Transverse colon (tissue), 4 donors: Measurements from ENCODE around the gene STAC3. TPM values are rescaled to one million over a fixed set of nuclear protein-coding genes. Genes with fewer than 3 reads are reported as not detected.

Experiments
- DNase-seq: peaks from one replicate; pipeline ENCODE4 v3.0.0-alpha.2; 2019
- H3K27ac ChIP-seq, 4 donors: fragments of 200-600 bp; sonication (generic); 2 replicates each; pipeline ENCODE4 v1.5.1; 2016 to 2018; ENCODE audit warnings: inconsistent platforms in 4 of 4
- H3K27me3 ChIP-seq: fragments of 200-600 bp; sonication (generic); 2 replicates; pipeline ENCODE4 v1.5.1; 2017; ENCODE audit warnings: inconsistent platforms
- H3K36me3 ChIP-seq, 4 donors: fragments of 200-600 bp; sonication (generic); 2 replicates each; pipeline ENCODE4 v1.5.1; 2017 to 2019; ENCODE audit warnings: inconsistent platforms in 4 of 4
- H3K4me1 ChIP-seq, 4 donors: fragments of 200-600 bp; sonication (generic); 2 replicates each; pipeline ENCODE4 v1.5.1; 2017 to 2020; ENCODE audit warnings: inconsistent platforms in 4 of 4
- H3K4me3 ChIP-seq, 4 donors: fragments of 200-600 bp; sonication (generic); 1 replicate in 1 of 4; 2 replicates in 3 of 4; pipeline versions ENCODE4 v1.5.1 to v1.6.1; 2017 to 2019; ENCODE audit warnings: inconsistent platforms in 4 of 4
- H3K9me3 ChIP-seq, 2 donors: fragments of 200-600 bp; sonication (generic); 2 replicates each; pipeline ENCODE4 v1.5.1; 2017 to 2019; ENCODE audit warnings: inconsistent platforms in 2 of 2
- CTCF ChIP-seq, 5 experiments: fragments of 200-600 bp in 3 of 5; fragments of 450-650 bp in 2 of 5; sonication (generic) in 3 of 5; IDR thresholded peaks; 1 replicate in 2 of 5; 2 replicates in 3 of 5; pipeline ENCODE4 v1.5.1; 2016 to 2017; ENCODE audit warnings: antibody characterized with exemption in 5 of 5, inconsistent platforms in 3 of 5, mild to moderate bottlenecking in 2 of 5, moderate library complexity in 1 of 5
- EP300 ChIP-seq: sonication (generic); formaldehyde crosslinking; IDR thresholded peaks from one replicate; pipeline ENCODE4 v1.6.1; 2017; ENCODE audit warnings: antibody characterized with exemption, low read depth
- POLR2A ChIP-seq: fragments of 450-650 bp; IDR thresholded peaks from one replicate; pipeline ENCODE4 v1.6.1; 2016; ENCODE audit warnings: antibody characterized with exemption, mild to moderate bottlenecking, moderate library complexity
- POLR2AphosphoS5 ChIP-seq, 3 donors: sonication (generic); formaldehyde crosslinking; IDR thresholded peaks; one replicate each; pipeline ENCODE4 v1.6.1; 2016; ENCODE audit warnings: antibody characterized with exemption in 3 of 3
- WGBS, 2 donors: methylation state at CpG; one replicate each; pipeline ENCODE4 v1.1.5; 2018; ENCODE audit warnings: low coverage in 1 of 2; 5-methylcytosine and 5-hydroxymethylcytosine counted together
- in situ Hi-C, 4 donors: fragments of 200-750 bp; cut with MboI; loops; one replicate each; pipeline versions ENCODE4 v1.15.0 to v1.15.1; 2017; ENCODE audit warnings: low sequenced_read_pairs in 3 of 4, low pct_ligation_motif_present in 1 of 4, low pct_unique_long_range_greater_than_20kb in 1 of 4
- intact Hi-C: fragments of 100-400 bp; cut with DNase I; formaldehyde crosslinking; loops from one replicate; pipeline ENCODE4 v1.15.1; 2023; ENCODE audit warnings: low total_unique reads
- total RNA-seq, 4 donors: library from RNA; depleted of rRNA; stranded (reverse); fragments of >200 nt; gene quantifications; one replicate each; pipeline ENCODE4 v1.1.0, GENCODE V29; 2016

STAC3 gene
- total RNA-seq, 4 donors from 2014 or later, result 1.8 to 3.3 (median 1.9) TPM

GRCh38 chr12:57234571-57235016, 16.4 kb downstream of the STAC3 start:
- no peak overlapping the region for H3K4me3 ChIP-seq
- in situ Hi-C loops, result no loop called here
- intact Hi-C loops, result no loop called here
- H3K4me1 ChIP-seq, result peaks cover 19 to 33% (median 29%) of the 10 kb centered on the region in 4 donors
- H3K9me3 ChIP-seq, result no peaks in the 10 kb centered on the region
- no peak overlapping the region for H3K27ac ChIP-seq
- peaks cover 0 to 16% (median 0%) of the 10 kb centered on the region in 4 donors for H3K36me3 ChIP-seq
- WGBS, 2 donors, result 84 to 100% methylated on average over 2 to 10 of the region's 10 CpGs
- no peak for TF ChIP-seq POLR2AphosphoS5 (IDR thresholded peaks at IDR 0.05)
- TF ChIP-seq EP300, result no peak
- no peak for TF ChIP-seq POLR2A
- TF ChIP-seq CTCF (IDR thresholded peaks at IDR 0.05), result no peak
- no peak for DNase-seq
- peaks cover 43% of the 10 kb centered on the region for H3K27me3 ChIP-seq

GRCh38 chr12:57234233-57234570, 16.8 kb downstream of the STAC3 start:
- in situ Hi-C loops, result no loop called here
- Histone ChIP-seq H3K27me3 (peaks cover 40% of the 10 kb centered on the region), H3K36me3 (peaks cover 0 to 16% (median 0%) of the 10 kb centered on the region in 4 donors), H3K4me3 (no peak overlapping the region), H3K4me1 (peaks cover 19 to 31% (median 26%) of the 10 kb centered on the region in 4 donors), H3K9me3 (no peaks in the 10 kb centered on the region), H3K27ac (no peak overlapping the region)
- no peak for DNase-seq
- intact Hi-C loops, result no loop called here
- WGBS, 2 donors, result 71 to 87% methylated on average over 3 of the region's 3 CpGs
- no peak for TF ChIP-seq POLR2AphosphoS5 (IDR thresholded peaks at IDR 0.05)
- no peak for TF ChIP-seq CTCF (IDR thresholded peaks at IDR 0.05)
- no peak for TF ChIP-seq EP300
- TF ChIP-seq POLR2A, result no peak

- Histone ChIP-seq H3K36me3 (peaks cover 0 to 16% (median 0%) of the 10 kb centered on the region in 4 donors), H3K4me1 (peaks cover 16 to 31% (median 24%) of the 10 kb centered on the region in 4 donors), H3K4me3 (no peak overlapping the region), H3K27me3 (peaks cover 35% of the 10 kb centered on the region), H3K9me3 (no peaks in the 10 kb centered on the region), H3K27ac (no peak overlapping the region)
- DNase-seq, result no peak
- in situ Hi-C loops (no loop called here), intact Hi-C loops (no loop called here)
- TF ChIP-seq EP300 (no peak), CTCF (IDR thresholded peaks at IDR 0.05) (no peak), POLR2AphosphoS5 (IDR thresholded peaks at IDR 0.05) (no peak), POLR2A (no peak)
- WGBS, 2 donors, result 60 to 92% methylated on average over 1 to 15 of the region's 15 CpGs
Observed at GRCh38 chr12:57233357-57234232, 17.4 kb downstream of the STAC3 start.

GRCh38 chr12:57232156-57232756, 18.7 kb downstream of the STAC3 start:
- no peak for TF ChIP-seq CTCF (IDR thresholded peaks at IDR 0.05)
- TF ChIP-seq POLR2AphosphoS5 (IDR thresholded peaks at IDR 0.05), result no peak
- no peak for TF ChIP-seq POLR2A
- no peak for TF ChIP-seq EP300
- Histone ChIP-seq H3K4me3 (no peak overlapping the region), H3K36me3 (peaks cover 0 to 16% (median 0%) of the 10 kb centered on the region in 4 donors), H3K4me1 (peaks cover 8 to 26% (median 17%) of the 10 kb centered on the region in 4 donors), H3K9me3 (no peaks in the 10 kb centered on the region), H3K27ac (no peak overlapping the region), H3K27me3 (peaks cover 22% of the 10 kb centered on the region)
- intact Hi-C loops (no loop called here), in situ Hi-C loops (no loop called here)
- WGBS, 2 donors, result 60 to 91% methylated on average over 1 to 19 of the region's 19 CpGs
- no peak for DNase-seq
